Brain pericyte (primary cell): Measurements from ENCODE around the gene GEMIN8.
A peak's percentile ranks its signal among the peaks of the same experiment; 100 is the strongest.

ENCODE experiments used
- DNase-seq: peaks from one replicate; pipeline ENCODE4 v3.0.0-alpha.2; 2012; ENCODE audit warnings: low read depth, low spot score

Gene GEMIN8, protein sequence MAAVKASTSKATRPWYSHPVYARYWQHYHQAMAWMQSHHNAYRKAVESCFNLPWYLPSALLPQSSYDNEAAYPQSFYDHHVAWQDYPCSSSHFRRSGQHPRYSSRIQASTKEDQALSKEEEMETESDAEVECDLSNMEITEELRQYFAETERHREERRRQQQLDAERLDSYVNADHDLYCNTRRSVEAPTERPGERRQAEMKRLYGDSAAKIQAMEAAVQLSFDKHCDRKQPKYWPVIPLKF

DNA sequence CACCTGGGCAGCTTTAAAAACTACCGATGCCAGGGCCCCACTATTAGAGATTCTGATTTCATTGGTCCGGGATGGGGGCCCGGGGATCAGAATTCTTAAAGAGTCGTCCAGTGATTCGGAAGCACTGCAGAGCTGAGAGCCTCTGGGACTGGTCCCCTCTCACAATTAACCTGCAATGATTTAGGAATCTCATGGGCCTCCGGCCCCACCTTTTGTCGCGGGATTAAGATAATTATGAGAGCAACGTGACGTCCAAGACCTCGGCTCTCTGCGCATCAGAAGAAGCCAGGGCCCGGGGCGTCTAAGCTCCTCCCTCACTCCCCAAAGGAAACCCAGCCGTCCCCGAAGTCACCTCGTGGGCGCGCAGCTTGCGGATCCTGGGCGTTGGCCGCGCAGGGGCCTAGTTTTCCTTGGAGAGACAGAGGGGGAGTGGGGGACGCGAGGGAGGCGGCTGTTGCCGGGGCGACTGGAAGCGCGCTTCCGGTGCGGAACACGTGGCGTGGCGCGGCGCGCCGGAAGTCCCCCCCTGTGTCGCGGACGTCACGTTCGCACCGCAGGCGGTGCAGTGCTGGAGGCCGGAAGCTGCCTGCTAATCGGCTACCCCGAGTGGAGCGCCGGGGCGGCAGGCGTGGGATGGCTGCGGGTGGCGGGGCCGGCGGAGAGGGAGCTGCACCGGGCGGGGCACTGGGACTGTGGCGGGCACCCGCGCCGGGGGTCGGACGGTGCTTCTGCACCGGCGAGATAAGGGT is at the start of gene GEMIN8:
Gene GEMIN8 (minus strand): TSS at position 468 of the 749 bp plus-strand sequence. CDS start 8,414 bp downstream, outside the sequence.
- peak; percentile 61 for DNase-seq

DNA sequence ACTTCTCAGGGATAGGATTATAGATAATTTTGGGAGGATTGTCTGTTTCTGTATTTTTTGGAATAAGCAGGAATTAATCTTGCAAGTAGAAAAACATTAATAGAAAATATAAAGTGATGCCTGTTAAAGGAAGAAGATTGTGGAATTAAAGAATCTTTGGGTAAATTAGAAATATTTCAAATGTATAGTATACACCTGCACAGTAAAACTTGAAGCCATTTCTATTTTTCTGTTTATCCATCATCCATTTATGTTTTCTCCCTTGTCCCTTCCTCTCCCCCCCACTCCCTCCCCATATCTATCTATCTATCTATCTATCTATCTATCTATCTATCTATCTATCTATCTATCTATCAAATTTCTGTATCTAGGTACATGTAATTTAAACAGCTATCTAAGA is 46.9 kb upstream of the GEMIN8 start:
- no peak for DNase-seq

DNA sequence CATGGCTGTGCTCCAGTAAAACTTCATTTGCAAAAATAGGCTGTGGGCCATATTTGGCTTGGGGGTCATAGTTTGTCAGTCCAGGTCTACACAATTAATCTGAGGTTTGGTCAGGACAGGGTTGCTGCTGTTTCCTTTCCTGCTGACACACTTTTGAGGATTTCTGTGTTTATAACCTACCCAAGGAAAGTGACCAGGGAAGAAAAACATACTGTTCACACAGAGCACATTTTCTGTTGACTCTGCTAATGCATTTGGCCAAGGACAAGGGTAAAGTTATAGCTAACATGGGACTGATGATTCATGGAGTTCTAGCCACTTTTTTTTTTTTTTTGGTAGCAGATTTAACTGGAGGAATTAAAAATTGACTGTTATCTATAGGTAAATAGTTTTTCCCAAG is 43.9 kb upstream of the GEMIN8 start:
- no peak for DNase-seq

DNA sequence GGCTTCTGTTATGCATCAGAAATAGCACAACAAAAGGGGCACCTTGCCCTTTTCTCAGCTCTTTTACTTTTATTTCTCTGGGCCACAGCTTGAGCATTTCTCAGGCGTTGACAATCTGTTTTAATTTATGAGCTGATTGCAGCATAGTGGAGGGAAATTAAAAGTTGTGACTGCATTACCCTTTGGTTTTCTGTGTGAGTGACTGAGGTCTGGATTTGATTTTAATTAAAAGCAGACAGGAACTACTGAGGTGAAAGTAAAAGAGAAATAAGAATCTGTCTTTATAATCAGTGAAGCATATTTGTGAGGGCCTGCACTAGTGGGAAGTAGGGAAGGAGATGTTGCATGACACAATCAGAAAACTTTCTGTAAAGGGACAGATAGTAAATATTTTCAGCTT is 43.4 kb upstream of the GEMIN8 start:
- no peak for DNase-seq

DNA sequence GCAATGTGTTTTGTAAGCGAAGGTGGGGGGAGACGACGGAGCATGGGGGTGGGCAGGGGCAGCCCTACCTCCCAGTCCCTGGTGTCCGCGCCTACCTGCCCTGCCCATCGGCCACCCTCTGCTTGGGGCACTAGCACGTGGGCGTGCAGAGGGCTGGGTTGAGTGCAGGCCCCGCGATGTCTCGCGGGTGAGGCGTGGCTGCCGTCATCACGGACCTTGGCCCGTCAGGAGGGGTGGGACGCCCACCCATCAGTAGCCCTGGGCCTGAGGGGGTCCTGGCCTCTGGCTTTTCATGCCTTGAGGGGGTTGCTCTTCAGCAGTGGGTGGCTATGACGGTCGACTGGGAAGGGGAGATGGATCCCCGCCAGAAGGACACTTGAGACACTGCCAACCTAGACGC is 36.1 kb upstream of the GEMIN8 start:
- DNase-seq = no peak

DNA sequence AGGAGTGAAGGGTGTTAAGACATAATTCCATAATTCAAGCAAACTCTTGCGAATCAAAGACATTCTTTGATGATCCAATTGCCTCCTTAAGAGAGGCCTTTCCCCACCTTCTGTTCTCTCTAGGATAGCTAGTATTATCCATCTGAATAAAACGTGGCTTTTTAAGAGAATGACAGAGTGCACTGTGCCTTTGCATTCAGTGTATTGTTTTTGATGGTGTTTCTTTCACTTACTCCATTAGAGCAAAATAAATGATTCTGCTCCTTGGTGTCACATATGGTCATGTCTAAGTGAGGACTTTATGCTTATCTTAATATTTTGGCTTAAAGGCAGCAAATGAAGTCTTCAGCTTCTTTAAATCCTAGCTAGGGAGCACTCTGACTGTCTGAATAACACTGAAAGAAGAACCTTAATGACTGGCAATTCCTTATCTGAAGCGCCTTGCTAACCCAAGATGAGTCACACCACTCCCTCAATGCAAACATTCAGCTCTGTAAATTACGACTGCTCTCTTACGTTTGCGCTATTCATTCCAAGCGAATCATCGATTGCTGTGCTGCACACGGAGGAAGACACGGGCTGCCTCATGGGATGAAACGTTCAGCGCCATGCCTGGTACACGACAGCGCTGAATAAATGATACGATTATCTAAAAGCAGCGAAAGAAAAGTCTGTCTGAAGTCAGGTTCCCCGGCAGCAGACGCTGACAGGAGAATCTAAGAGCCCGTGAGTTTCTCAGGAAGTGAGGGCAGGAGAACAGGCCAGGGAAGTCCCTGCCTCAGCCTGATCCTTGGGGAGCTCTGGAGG is 35.1 kb upstream of the GEMIN8 start:
- DNase-seq = no peak

DNA sequence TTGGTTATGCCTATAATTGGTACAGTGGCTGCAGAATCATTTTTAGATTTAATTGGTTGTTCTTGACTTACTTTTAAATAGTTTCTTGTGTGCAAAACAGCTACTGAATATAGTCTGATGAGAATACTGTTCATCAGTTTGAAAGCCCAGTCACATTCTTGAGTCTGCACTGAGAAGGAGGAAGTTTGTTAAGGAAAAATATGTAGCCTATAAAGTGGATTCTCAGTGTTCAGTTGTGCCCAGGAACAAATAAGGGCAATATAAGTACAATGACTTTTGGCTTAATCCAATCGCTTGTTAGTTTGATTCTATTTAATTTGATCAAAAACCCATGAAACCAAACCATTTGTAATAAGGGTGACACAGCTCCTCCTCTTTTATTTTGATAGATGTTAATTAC is 32.8 kb upstream of the GEMIN8 start:
- DNase-seq = no peak

DNA sequence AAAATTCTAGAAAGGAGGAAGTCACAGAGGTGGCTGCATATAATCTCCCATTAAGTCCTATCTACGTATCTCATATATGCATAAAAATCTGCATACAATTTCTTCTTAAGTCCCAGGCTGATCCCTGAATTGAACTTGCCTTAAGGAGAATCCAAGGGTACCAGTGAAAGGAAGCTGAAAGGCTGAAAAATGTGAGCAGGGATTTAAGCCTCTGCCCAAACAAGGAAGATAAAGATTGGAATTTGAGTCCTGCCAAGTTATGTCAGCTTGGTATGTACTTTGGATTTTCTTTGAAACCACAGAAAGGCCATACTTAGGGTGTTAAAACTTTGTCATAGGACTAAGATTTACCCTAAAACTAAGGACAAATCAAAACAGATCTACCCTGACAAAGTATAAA is 26.5 kb upstream of the GEMIN8 start:
- no peak for DNase-seq

DNA sequence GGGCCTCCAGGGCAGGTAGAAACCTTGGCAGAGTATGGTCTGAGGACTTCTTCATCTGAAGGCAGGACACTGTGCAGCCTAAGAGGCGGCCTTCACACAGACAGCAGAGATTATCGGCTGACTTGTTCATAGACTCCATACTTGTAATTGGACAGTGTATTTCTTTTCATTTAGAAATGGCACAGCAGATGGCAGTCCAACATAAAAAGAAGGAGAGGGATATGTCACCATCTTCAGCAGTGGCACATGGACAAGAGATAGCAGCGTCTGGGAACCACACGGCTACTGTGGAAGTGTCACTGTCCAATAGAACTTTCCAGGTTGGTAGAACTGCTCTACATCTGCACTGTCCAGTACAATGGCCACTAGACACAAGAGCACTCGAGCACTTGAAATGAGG is 21.7 kb upstream of the GEMIN8 start:
- DNase-seq = no peak

DNA sequence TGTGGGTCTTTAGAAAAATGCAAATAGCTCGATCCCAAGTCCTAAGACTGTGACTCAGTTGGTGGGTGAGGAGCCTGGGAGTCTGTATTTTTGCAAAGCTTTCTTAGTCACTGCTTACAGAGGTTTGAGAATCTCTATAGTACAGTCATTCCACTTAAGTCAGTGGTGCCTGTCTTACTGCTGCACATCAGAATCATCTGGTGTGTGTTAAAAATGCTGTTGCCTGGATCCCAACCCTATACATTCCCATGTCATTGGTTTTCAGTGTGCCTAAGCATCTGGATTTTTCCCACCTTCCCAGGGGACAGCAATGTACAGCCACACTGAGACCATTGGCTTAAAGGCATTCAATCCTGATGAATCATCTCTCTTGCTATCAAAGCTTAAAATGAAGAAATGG is 21.0 kb upstream of the GEMIN8 start:
- no peak for DNase-seq

DNA sequence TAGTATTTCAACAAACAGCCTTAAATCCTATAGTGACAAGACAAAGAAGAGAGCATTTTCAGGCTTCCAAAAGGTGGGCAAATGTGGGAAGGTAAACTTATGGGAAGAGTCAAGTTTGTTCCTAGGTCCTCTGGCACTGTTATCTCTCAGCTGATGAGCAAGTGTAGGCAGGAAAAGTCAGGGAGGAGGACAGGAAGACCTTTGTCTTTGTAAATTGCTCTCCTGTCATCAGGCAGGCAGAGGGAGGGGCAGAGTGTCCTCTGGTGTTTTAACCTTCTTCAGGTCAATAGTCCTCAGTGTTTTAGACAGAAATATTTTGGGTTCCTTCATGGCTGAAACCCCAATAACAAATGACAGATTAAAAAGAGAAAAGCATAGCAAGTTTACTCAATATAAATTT is 13.5 kb upstream of the GEMIN8 start:
- DNase-seq = no peak

DNA sequence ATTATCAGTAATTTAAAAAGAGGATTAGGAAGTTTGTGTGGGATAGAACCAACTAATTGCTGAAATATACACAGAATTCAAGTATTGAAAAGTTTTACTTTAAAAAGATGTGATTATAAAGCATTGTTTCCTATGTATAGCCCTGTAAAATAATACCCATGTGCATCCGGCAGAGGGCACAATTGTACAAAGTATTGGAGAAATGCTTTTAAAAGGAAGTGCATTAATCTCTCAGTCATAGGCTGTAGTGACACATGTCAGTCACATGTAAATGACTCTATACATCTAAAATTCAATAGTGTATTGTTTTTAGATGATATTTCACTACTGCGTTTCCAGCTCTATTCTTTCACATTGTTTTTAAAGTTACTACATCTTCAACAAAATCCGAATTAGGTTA is 9.7 kb upstream of the GEMIN8 start:
- no peak for DNase-seq

DNA sequence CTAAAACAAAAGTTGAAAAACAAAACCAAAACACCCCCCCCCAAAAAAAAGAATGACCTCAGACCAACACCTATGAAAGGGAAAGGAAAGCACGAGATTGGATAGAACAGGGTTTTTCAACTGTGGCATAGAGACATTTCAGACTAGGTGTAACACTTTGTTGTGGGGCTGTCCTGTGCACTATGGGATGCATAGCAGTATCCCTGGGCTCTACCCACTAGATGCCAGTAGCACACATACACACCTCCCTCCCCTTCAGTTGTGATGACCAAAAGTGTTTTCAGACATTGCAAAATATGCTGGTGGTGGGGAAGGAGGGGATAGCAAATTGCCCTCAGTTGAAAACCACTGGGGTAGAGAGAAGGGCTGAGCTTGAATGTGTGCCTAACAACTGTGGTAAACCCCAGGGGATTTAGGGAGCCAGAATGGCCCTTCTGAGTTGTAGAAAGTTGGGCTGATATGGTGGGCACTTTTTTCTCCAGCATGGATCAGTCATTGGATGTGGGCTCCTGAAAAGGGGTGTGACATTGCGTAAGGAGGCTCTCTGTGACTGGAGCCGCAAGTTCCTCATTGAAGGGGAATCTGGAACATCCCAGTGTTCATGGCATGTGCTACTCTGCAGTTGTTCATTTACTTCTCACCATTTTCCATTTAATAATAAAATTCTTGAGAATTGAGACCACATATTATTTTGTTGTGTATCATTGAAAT is 8.8 kb upstream of the GEMIN8 start:
- no peak for DNase-seq

DNA sequence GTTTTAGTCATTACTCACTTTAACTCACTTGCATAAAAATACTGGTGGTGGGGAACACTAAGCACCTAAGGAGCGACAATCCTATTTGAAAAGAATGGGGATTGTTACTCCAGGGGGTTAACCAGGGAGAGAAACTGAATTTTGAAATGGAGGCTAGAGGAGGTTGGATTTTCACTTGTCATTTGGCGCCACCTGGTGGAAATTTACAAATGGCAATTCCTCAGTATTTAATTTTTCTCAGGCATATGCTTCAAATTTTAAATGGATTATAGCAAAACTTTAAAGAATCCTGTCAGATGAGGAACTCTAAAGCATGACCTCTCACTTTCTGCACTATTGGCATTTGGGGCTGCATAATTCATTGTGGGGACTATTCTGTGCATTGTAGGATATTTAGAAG is 2.7 kb upstream of the GEMIN8 start:
- no peak for DNase-seq

DNA sequence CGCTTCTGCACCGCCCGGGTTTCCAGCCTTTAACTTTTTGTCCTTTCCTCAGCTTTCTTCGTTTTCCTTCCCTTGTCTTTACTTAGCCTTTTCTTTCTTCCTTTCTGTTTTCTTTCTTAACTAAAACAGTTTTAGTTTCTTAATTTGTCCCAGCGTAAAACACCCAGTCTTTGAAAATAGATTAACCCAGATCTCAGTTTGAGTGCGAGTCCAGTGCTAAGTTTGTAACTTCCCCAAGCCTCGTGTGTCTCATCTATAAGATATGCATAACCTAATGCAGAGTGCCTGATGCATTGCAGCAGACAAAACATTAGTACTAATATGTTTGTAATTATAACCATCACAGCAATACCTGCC is 460 bp upstream of the GEMIN8 start:
- DNase-seq = no peak

DNA sequence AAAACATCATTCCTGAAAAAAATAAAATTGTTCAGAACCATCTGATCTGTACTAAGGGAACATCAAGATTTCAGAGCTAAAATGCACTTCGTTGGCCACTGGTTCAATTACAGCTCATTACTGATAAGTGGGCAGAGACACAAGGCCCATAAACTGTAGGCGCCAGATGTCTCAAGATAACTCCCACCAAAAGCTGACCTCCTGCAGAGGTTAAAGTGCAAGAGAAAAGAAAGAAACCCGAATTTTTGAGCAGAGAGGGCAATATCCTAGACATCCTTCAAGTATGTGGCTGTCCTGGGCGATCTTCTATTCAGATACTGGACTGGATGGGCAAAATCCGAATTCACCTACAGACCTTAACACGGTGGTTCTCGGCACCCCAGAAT is 660 bp downstream of the GEMIN8 start:
- no peak for DNase-seq

DNA sequence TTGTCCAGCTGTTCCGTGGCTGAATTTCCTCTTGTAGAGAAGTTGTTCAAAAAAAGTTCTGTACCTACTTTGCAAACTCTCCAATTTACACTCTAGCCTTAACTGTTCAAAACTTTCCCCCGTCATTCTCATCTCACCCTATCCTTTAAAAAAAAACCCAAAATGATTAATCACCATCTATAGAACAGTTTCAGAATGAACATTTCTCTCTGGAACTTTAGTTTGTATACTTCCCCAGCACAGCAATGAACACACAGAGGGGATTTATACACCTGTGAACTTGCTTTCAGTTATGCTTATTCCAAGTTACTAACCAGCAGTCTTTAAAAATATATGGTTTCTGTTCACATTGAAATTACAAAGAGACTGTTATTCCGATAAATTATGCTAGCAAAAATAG is 1.2 kb downstream of the GEMIN8 start:
- DNase-seq = no peak

DNA sequence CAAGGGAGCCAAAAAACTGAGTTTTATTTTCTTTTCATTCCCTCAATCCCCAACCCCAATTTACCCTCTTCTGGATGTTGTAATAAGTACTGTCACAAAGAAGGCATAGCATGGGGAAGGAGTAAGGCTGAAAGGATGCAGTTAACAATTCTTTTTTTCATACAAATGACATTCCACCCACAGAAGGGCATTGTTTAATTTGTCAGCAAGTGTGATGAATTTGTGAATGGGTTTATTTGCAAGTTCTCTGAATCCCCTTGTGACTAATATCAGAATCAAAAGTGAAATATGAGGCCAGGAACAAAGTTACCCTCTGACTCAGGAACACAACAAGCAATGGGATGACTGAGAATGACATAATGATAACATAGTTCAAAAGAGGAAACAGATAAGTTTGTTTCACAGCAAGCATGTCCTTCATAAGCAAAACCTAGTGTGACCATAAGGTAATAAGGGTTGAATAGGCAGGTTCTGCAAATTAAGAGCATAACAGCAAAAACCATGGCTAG is 2.1 kb downstream of the GEMIN8 start:
- no peak for DNase-seq

DNA sequence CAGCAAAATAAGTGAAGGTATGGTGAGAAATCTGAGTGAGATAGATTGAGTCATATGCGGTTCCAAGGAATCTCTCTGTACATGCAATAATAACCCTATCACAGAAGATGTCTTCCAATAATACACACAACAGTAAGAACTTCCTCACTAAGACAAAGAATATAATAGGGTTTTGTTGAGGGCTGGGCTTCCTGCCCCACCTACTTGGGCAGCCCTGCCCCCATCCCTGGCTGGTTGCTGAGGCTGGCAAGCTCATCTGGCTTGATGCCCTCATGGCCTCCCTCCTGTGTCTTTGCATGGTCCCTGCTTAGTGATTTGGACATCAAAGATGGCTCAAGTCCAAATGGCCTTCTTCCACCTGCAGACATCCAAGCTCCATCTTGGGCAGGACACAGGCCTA is 2.7 kb downstream of the GEMIN8 start:
- no peak for DNase-seq

DNA sequence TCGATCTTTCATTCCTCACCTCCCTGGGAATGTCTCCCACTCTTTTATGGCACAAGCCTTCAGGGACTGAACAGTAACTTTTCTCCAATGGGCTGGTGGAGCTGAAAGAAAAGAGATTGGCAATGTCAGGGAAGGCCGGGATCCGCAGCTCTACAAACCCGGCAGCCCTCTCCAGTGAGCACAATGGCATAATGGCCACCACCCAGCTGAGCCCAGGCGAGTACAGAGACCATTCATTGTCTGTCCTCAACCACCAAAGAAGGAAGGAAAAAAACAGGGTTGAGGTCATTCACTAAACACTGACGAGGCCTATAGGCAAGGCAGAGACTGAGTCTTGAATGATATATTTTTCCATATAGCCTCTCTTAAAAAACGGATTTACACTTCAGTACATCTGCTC is 3.6 kb downstream of the GEMIN8 start:
- DNase-seq = no peak

DNA sequence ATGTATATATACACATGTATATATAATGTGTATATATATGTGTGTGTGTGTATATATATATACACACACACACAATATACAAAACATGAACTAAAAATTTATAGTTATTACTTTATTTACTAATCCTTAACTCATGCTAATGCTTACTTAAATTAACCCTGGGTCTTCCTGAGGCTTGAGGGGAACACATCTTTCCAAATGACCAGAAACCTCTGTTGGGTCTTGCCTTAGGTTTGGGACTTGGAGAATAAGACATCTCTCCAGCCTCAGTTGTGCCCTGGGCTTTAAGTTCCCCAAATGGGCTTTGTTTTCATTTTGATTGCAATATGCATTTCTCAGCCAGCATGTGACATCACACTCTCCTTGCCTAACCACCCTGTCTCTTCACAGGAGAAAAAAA is 7.7 kb downstream of the GEMIN8 start:
- no peak for DNase-seq

DNA sequence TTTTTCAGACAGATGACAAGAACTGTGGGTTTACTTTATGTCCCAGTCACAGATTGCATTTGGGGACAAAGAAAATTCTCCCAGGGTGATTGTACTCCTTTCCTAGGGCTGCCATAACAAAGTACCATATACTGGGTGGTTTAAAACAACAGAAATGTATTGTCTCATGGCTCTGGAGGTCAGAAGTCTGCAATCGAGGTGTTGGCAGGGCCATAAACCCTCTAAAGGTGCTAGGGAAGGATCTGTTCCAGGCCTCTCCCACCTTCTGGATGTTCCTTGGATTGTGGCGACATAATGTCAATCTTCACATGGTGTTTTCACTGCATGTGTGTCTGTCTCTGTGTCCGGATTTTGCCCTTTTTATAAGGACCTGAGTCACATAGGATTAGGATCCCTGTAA is 12.3 kb downstream of the GEMIN8 start:
- DNase-seq = no peak
